Measurements from ENCODE around the gene CPVL.

DNA sequence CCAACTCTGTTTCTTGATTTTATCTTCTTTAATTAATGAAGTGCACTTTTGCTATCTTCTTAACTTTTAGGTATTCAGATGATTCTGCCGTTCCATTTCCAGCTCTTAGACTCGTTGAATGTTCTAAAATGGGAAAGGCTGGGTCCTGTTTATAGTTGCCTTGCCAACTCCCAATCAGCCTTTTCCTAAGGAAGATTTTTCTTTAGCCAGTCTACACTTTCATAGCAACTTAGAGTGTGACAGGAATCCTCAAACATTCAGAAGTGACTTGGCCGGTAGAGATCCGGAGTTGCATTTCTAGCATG, 165.2 kb downstream of the CPVL start:
- TF ChIP-seq POLR2A (IDR thresholded peaks at IDR 0.05; ENCODE audit: low read depth, low read length): no peak
- TF ChIP-seq POLR2AphosphoS5 (IDR thresholded peaks at IDR 0.05; ENCODE audit: low read depth, low read length): no peak
- no peak for TF ChIP-seq TAF1 (IDR thresholded peaks at IDR 0.05; ENCODE audit: borderline replicate concordance, low read depth, low read length)

Data from GM12892 (cell line).